Measurements from ENCODE around the gene SCUBE1.

The SCUBE1 gene

DNA sequence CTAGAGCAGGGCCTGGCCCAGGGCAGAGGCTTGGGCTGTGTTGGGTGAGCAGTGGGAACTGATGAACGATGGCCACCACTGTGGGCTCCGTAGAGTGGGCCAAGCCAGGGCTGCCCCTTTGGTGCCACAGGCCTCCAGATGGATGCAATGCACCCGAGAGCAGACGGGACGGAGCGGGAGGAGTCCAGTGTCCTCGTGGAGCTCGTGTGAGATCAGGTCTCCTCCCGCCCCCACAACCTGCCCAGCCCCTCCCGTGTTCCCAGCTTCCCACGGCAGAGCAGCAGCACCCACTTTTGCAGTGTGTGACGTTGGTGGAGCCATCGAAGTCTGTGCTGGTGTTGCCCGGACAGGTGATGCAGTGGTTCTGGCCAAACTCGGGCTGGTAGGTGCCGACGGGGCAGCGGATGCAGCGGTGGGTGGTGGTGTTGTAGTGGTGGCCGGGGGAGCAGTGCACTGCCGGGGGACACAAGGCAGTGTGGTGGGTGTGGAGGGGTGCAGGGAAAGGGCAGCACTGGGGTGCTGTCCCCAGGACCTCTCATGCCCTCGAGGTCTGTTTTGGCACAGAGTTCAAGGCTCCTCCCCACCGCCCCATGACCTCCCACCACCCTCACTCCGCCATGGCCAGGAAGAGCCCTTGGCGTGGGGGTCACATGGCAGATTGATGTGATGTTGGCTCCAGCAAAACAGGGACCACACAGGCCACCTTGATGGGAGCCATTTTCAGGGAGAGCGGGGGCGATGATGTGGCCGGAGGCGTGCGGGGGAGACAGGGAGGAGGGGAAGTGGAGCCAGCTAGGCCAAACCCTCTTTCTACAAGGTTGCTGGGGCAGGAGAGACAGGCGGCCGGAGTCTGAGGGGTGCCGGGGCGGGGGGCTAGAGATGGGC lies 132.3 kb downstream of the SCUBE1 start:
- no peak for DNase-seq

GRCh38 chr22:43209971-43210370 lies 133.2 kb downstream of the SCUBE1 start:
- DNase-seq: no peak

DNA sequence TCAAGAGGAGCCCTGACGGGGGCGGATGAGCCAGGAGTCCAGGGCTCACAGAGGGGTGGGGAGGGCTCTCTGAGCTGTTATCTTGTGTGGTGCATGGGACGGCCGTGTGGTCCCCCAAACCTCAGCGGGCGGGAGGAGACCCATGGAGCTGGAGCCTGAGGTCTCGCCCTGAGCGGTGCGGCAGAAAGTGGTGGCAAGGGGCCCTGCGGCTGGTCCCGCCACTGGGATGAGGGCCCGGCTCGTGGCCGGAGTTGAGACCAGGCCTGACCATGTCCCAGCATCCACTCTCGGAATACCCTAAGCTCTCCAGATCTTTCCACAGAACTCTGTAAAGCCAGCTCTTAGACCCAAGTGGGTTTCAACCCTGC lies 133.7 kb downstream of the SCUBE1 start:
- DNase-seq: no peak

DNA sequence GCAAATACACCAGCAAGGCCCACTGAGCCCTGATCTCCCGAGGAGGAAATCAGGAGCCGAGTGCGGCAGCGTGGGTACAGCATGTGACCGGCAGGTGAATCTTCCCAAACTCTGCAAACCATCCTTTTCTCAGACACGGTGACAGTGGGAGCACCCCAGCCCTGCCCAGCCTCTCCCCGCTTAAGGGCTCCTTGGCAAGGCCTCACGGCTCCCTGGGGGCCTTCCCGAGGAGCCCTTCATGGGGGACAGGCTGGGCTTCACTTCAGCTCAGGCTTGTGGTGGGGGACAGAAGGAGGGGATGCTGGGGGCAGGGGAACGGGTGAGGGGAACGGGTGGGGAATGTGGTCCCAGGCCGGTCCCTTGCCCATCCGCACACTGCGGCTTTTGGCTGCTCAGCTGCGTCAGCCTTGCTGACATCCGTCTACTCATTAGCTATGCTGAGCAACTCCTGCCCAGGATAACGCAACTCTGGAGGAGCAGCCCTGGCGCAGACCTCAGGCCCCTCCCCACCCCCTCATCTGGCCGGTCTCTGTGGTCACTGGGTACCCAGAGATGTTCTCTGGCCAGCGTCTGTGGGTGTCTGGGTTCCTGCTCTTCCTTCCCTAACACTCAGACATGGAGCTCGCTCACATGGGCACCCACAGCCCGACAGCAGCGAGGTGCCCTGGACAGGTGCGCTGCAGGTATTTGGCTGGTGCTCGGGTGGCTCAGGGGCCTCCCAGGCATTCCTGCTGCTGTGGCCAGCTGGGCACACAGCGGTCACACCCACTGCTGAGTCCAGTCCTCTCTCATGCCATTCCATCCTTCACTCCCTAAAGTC lies 134.3 kb downstream of the SCUBE1 start:
- DNase-seq: no peak

DNA sequence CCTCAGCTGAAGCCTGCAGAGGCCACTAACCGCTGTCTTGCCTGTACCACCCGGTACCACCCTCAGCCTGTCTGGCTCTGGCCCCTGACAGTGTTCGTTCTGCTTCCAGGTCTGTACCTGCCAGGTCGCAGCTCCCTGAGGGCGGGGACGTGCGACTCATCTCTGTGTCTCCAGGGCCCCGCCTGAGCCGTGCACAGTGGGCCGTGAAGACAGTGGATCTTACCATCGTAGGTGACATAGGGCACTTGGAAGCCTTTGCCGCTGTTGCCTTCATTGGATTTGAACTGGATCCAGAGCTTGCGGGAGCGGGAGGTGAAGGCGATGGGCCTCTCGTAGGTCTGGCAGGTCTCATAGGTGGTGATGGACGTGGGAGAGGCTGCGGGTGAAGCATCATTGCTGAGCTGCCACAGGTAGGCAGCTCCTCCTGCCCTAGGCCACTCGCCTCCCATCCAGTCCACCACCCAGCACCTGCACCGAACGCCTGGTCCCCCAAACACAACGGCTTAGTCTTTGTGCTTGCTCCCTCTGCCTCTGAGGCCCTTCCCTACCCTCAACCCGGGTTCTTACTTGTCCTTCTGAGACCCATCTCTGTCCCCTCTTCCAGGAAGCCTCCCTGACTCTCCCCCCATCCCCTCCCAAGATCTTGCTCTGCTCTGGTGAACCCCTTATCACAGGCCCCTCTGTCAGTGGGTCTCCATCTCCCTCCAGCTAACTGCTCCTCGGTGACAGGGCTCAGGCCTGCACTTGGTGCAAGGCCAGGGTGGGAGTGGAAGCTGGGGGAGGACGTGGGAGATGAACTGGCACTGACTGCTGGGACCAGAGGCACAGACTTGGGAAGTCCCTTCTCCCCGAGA lies 135.1 kb downstream of the SCUBE1 start:
- DNase-seq: no peak

DNA sequence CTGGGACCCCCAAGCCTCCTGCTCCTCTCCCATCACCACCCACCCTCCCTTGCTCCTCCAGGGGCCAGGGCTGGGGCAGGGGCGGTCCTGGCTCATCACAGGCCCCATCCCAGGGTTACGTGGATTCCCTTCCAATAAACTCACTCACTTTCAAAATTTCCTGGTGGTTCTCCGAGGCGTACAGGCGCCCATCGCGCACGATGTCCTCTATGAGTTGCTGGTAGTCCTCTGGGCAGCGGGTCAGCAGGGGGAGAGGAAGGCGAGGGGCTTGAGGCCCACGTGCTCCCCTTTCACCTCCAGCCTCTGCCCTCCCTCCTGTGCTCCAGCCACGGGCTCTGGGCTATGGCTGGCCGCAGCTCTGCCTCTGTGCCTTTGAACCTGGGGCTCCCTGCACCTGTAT lies 135.8 kb downstream of the SCUBE1 start:
- no peak for DNase-seq

DNA sequence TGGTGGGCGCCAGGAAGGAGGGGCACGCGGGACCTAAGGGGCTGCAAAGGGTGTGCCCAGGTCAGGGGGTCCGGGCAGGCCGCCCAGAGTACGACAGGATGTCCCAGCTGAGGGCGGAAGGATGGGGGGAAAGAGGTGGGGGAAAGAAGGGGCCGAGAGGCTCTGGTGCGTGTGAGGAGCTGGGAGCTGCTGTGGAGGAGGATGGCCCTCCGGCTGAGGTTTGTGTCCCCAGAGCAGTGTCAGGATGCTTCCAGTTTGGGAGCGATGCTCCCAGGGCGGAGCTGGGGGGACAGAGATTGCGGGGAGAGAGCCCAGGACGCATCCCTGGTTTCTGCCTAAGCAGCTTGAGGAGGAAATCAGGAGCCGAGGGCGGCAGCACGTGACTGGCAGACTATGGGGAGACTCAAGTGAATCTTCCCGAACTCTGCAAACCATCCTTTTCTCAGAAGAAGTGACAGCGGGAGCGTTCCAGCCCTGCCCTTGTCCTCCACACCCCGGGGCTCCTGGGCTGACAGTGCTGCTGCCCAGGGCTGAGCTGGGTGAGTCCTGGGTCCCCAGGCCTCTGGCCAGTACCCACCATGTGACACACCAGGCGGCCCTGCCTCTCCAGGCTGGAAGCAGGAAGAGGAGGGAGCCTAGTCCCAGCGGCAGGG lies 136.5 kb downstream of the SCUBE1 start:
- DNase-seq: no peak

GRCh38 chr22:43205748-43206508 lies 137.2 kb downstream of the SCUBE1 start:
- no peak for DNase-seq

GRCh38 chr22:43205261-43205691 lies 137.9 kb downstream of the SCUBE1 start:
- DNase-seq: no peak

GRCh38 chr22:43203471-43203981 lies 139.6 kb downstream of the SCUBE1 start:
- no peak for DNase-seq

GRCh38 chr22:43202756-43203410 lies 140.3 kb downstream of the SCUBE1 start:
- no peak for DNase-seq

DNA sequence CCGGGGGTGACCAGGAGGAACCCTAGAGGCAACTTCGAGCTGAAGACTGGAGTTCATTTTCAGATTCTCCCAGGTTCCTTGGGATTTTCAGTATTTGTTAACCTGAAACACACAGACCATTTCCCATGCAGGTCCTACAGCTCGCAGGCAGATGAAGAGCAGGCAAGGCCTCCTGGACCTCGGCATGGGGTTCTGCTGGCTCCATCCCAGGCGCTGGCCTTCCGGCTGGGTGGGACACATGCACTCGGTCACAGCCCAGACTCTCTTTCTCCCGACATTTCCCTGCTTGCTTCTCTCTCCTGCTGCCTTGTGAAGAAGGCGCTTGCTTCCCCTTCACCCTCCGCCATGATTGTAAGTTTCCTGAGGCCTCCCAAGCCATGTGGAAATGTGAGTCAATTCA lies 140.8 kb downstream of the SCUBE1 start:
- DNase-seq: no peak

GRCh38 chr22:43201486-43202219 lies 141.5 kb downstream of the SCUBE1 start:
- no peak for DNase-seq

- no peak for DNase-seq
Observed at GRCh38 chr22:43200555-43200954, 142.6 kb downstream of the SCUBE1 start.

- DNase-seq: no peak
Observed at GRCh38 chr22:43200031-43200430, 143.1 kb downstream of the SCUBE1 start.

GRCh38 chr22:43199541-43199940 lies 143.6 kb downstream of the SCUBE1 start:
- no peak for DNase-seq

GRCh38 chr22:43198936-43199335 lies 144.2 kb downstream of the SCUBE1 start:
- no peak for DNase-seq

DNA sequence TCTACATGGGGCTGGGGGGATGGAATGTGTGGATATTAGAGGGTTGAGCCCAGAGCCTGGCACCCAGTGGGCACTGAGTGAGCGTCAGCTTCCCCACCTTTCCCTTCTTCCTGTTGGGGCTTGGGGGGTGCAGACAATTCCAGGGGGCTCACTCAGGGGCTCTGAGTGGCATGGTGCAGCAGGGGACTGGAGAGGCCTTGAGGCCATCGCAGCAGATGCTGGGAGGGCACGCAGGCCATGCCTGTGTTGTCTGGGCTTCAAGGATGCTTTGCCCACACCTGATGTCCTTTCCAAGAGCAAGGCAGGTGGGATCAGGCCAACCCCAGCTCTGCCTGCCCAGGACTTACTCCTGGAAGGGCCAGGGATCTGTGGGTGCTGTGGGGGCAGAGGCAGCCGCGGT lies 145.0 kb downstream of the SCUBE1 start:
- DNase-seq: no peak

DNA sequence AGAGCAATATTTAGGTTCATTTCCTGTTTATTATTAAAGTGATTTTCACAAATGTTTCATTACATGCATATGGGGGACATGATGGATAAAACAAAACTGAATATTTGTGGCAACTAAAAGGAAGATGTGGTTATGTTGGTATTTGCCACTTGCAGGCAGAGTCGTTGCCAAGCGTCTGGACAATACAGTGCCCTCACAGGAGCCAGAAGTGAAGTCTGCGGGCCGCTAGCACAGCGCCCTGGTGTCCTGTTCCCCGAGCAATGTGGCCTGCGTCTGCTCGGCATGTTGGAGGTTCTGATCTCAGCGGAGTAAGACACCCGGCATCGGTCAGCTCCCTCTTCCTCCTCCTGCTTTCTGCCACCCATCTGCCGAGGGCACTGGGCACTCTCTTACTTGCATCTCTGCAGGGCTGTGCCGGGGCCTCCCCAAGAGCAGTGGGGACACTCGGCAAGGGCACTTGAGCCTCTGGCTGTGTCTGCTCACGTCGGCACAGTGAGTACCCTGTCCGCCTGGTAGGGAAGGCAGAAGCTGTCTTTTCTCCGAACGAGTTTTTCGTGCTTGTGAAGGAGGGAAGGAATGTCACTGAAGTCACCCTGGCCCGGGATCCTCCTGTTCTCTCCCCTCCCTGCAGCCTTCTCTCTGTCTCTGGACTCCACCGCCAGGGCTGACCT lies 145.8 kb downstream of the SCUBE1 start:
- peak; percentile 34 for DNase-seq

- no peak for DNase-seq
Observed at GRCh38 chr22:43191831-43192230, 151.3 kb downstream of the SCUBE1 start.
